ENCODE results near the gene RPL21.
"Not testable (repeated sequence)": the region's sequence is repeated elsewhere in the genome, so short reads cannot be mapped to it uniquely, and the experiment has no call there.

DNA sequence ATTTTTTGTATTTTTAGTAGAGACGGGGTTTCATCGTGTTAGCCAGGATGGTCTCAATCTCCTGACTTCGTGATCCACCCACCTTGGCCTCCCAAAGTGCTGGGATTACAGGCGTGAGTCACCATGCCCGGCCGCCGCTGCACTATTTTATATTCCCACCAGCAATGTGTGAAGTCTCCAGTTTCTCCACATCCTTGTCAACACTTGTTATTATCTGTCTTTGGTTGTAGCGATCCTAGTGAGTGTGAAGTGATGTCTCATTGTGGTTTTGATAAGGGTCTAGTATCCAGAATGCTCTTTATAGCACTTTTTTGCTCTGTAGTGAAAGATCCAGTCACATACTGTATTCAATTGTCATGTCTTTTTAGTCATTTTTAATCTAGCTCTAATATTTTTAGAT, 40.6 kb downstream of the RPL21 start:
- TF ChIP-seq CTCF (conservative IDR thresholded peaks at IDR 0.05); ZFX (IDR thresholded peaks at IDR 0.05): not testable (repeated sequence)

Measured in C4-2B (cell line).